Neural cell (in vitro differentiated cells): Measurements from ENCODE around the gene STAT5B. TPM values are rescaled to one million over a fixed set of nuclear protein-coding genes. Genes with fewer than 3 reads are reported as not detected.

Source experiments
- H2AFZ ChIP-seq: fragments of 200-600, 300-800 bp; sonication (generic), shearing (Covaris generic); 2 replicates; pipeline ENCODE4 v1.6.0; 2014; ENCODE audit warnings: low read depth, mild to moderate bottlenecking, antibody characterized with exemption, low read length, moderate library complexity
- H3F3A ChIP-seq: fragments of 200-600 bp; shearing (Covaris generic); 2 replicates; pipeline ENCODE4 v1.6.1; 2016; ENCODE audit warnings: mild to moderate bottlenecking, moderate library complexity, mixed read lengths, antibody characterized with exemption, low read length; ENCODE audit not compliant: insufficient read depth, poor library complexity, severe bottlenecking
- H3K27ac ChIP-seq: fragments of 200-600, 300-800 bp; sonication (generic), shearing (Covaris generic); 2 replicates; pipeline ENCODE4 v1.5.1; 2014; ENCODE audit warnings: mild to moderate bottlenecking, low read length, moderate library complexity
- H3K27me3 ChIP-seq: fragments of 300-800, 200-600 bp; sonication (generic), shearing (Covaris generic); 2 replicates; pipeline ENCODE4 v1.6.0; 2014; ENCODE audit warnings: mild to moderate bottlenecking, low read depth, low read length, moderate library complexity; ENCODE audit not compliant: insufficient read depth
- H3K36me3 ChIP-seq: fragments of 300-800, 200-600 bp; sonication (generic), shearing (Covaris generic); 2 replicates; pipeline ENCODE4 v1.5.1; 2014; ENCODE audit warnings: mild to moderate bottlenecking, antibody characterized with exemption, low read length, moderate library complexity; ENCODE audit not compliant: insufficient read depth
- H3K4me2 ChIP-seq: fragments of 300-800, 200-600 bp; sonication (generic), shearing (Covaris generic); 2 replicates; pipeline ENCODE4 v1.6.0; 2014; ENCODE audit warnings: mild to moderate bottlenecking, low read length
- H3K4me3 ChIP-seq: fragments of 300-800, 200-600 bp; sonication (generic), shearing (Covaris generic); 2 replicates; pipeline ENCODE4 v1.5.1; 2014; ENCODE audit warnings: mild to moderate bottlenecking, low read length, moderate library complexity
- H3K79me2 ChIP-seq: fragments of 200-600 bp; shearing (Covaris generic); replicated peaks from 2 replicates; pipeline ENCODE4 v1.6.0; 2014; ENCODE audit warnings: mild to moderate bottlenecking, low read length, moderate library complexity; ENCODE audit not compliant: insufficient read depth
- H3K9ac ChIP-seq: fragments of 300-800, 200-600 bp; sonication (generic), shearing (Covaris generic); 2 replicates; pipeline ENCODE4 v1.6.1; 2016; ENCODE audit warnings: mild to moderate bottlenecking, low read length, mixed read lengths
- H3K9me2 ChIP-seq: fragments of 200-600 bp; shearing (Covaris generic); 2 replicates; pipeline ENCODE4 v1.6.1; 2016; ENCODE audit warnings: mild to moderate bottlenecking, low read length, mixed read lengths; ENCODE audit not compliant: insufficient read depth
- H3K9me3 ChIP-seq: fragments of 200-600, 300-800 bp; sonication (generic), shearing (Covaris generic); 2 replicates; pipeline ENCODE4 v1.6.1; 2016; ENCODE audit warnings: mild to moderate bottlenecking, mixed run types, low read length, moderate library complexity, mixed read lengths
- H4K20me1 ChIP-seq: fragments of 200-600 bp; shearing (Covaris generic); 2 replicates; pipeline ENCODE4 v1.6.1; 2016; ENCODE audit warnings: mild to moderate bottlenecking, mixed run types; ENCODE audit not compliant: insufficient read depth
- CTCF ChIP-seq: fragments of 450-650 bp; IDR thresholded peaks from 2 replicates; pipeline ENCODE4 v1.5.1; 2014; ENCODE audit warnings: antibody characterized with exemption, mild to moderate bottlenecking, moderate library complexity; ENCODE audit not compliant: poor library complexity, severe bottlenecking
- EP300 ChIP-seq: fragments of 450-650 bp; conservative IDR thresholded peaks from 2 replicates; pipeline ENCODE4 v1.6.1; 2014; ENCODE audit warnings: antibody characterized with exemption, mild to moderate bottlenecking, moderate library complexity; ENCODE audit not compliant: poor library complexity, severe bottlenecking
- EZH2 ChIP-seq: fragments of 200-600, 300-800 bp; shearing (Covaris generic), sonication (generic); IDR thresholded peaks from 2 replicates; pipeline ENCODE4 v1.6.1; 2014; ENCODE audit warnings: antibody characterized with exemption, low read length, borderline replicate concordance, mild to moderate bottlenecking; ENCODE audit not compliant: insufficient read depth, poor library complexity, severe bottlenecking
- MXI1 ChIP-seq: fragments of 450-650 bp; conservative IDR thresholded peaks from 2 replicates; pipeline ENCODE4 v1.6.1; 2014; ENCODE audit warnings: antibody characterized with exemption, mild to moderate bottlenecking; ENCODE audit not compliant: poor library complexity, severe bottlenecking
- POLR2AphosphoS5 ChIP-seq: IDR thresholded peaks from 2 replicates; pipeline ENCODE4 v1.6.1; 2012
- RAD21 ChIP-seq: fragments of 450-650 bp; conservative IDR thresholded peaks from 2 replicates; pipeline ENCODE4 v1.6.1; 2014; ENCODE audit warnings: antibody characterized with exemption, mild to moderate bottlenecking, moderate library complexity
- SMC3 ChIP-seq: fragments of 450-650 bp; conservative IDR thresholded peaks from 2 replicates; pipeline ENCODE4 v1.6.1; 2014; ENCODE audit warnings: antibody characterized with exemption, mild to moderate bottlenecking, moderate library complexity; ENCODE audit not compliant: poor library complexity
- TAF1 ChIP-seq: IDR thresholded peaks from 2 replicates; pipeline ENCODE4 v1.6.1; 2012; ENCODE audit warnings: low read depth
- polyA plus RNA-seq: library from polyadenylated mRNA; depleted of rRNA; stranded (reverse); fragments of >200 nt; gene quantifications from 2 replicates; pipeline ENCODE4 v1.2.3, GENCODE V29; 2014
- TF ChIP-seq, protein P1 (sequence below): IDR thresholded peaks from 2 replicates; pipeline ENCODE4 v1.6.1; 2012; ENCODE audit warnings: borderline replicate concordance

Gene STAT5B
- polyA plus RNA-seq, 1 donor from 2014 or later, result 47.4 TPM

GRCh38 chr17:42307362-42307927 is 31.3 kb upstream of the STAT5B start:
- Histone ChIP-seq H3K4me3 (no peak overlapping the region), H3K4me2 (no peak overlapping the region), H3K9me3 (no peaks in the 10 kb centered on the region), H3F3A (no peaks in the 10 kb centered on the region), H3K27me3 (no peaks in the 10 kb centered on the region), H3K79me2 (no peaks in the 10 kb centered on the region), H3K9me2 (no peaks in the 10 kb centered on the region), H2AFZ (no peak overlapping the region), H3K9ac (no peak overlapping the region), H3K27ac (no peak overlapping the region), H4K20me1 (no peaks in the 10 kb centered on the region), H3K36me3 (no peaks in the 10 kb centered on the region)
- TF ChIP-seq, protein P1, sequence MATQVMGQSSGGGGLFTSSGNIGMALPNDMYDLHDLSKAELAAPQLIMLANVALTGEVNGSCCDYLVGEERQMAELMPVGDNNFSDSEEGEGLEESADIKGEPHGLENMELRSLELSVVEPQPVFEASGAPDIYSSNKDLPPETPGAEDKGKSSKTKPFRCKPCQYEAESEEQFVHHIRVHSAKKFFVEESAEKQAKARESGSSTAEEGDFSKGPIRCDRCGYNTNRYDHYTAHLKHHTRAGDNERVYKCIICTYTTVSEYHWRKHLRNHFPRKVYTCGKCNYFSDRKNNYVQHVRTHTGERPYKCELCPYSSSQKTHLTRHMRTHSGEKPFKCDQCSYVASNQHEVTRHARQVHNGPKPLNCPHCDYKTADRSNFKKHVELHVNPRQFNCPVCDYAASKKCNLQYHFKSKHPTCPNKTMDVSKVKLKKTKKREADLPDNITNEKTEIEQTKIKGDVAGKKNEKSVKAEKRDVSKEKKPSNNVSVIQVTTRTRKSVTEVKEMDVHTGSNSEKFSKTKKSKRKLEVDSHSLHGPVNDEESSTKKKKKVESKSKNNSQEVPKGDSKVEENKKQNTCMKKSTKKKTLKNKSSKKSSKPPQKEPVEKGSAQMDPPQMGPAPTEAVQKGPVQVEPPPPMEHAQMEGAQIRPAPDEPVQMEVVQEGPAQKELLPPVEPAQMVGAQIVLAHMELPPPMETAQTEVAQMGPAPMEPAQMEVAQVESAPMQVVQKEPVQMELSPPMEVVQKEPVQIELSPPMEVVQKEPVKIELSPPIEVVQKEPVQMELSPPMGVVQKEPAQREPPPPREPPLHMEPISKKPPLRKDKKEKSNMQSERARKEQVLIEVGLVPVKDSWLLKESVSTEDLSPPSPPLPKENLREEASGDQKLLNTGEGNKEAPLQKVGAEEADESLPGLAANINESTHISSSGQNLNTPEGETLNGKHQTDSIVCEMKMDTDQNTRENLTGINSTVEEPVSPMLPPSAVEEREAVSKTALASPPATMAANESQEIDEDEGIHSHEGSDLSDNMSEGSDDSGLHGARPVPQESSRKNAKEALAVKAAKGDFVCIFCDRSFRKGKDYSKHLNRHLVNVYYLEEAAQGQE, result no peak
- TF ChIP-seq SMC3 (no peak), MXI1 (no peak), POLR2AphosphoS5 (no peak), EP300 (no peak), CTCF (no peak), EZH2 (no peak), TAF1 (no peak), RAD21 (no peak)

GRCh38 chr17:42306385-42306667 is 30.1 kb upstream of the STAT5B start:
- no peak overlapping the region for H3K9ac ChIP-seq
- H3K79me2 ChIP-seq, result no peaks in the 10 kb centered on the region
- H3K27ac ChIP-seq, result no peak overlapping the region
- TF ChIP-seq EZH2 (no peak), SMC3 (no peak), RAD21 (no peak), POLR2AphosphoS5 (no peak), CTCF (no peak), MXI1 (no peak), EP300 (no peak), TAF1 (no peak)
- TF ChIP-seq, protein P1, result no peak
- H3K9me3 ChIP-seq, result no peaks in the 10 kb centered on the region
- H3K36me3 ChIP-seq, result no peaks in the 10 kb centered on the region
- H3F3A ChIP-seq, result no peaks in the 10 kb centered on the region
- no peak overlapping the region for H3K4me3 ChIP-seq
- H3K27me3 ChIP-seq, result no peaks in the 10 kb centered on the region
- H4K20me1 ChIP-seq, result no peaks in the 10 kb centered on the region
- H3K4me2 ChIP-seq, result no peak overlapping the region
- no peak overlapping the region for H2AFZ ChIP-seq
- H3K9me2 ChIP-seq, result no peaks in the 10 kb centered on the region
